Progenitor cell of endocrine pancreas (in vitro differentiated cells): ENCODE results near the gene LTBP1. TPM values are rescaled to one million over a fixed set of nuclear protein-coding genes. Genes with fewer than 3 reads are reported as not detected.

Experiments used
- DNase-seq: peaks from one replicate; pipeline ENCODE4 v3.0.0; 2021; ENCODE audit warnings: low spot score; ENCODE audit not compliant: unreplicated experiment
- H3K27ac Mint-ChIP-seq: 2 replicates; pipeline ENCODE4 v1.8.0; 2021; ENCODE audit warnings: mild to moderate bottlenecking, moderate library complexity, mixed read lengths
- H3K27me3 Mint-ChIP-seq: 2 replicates; pipeline ENCODE4 v1.8.0; 2021; ENCODE audit warnings: mixed read lengths
- H3K36me3 Mint-ChIP-seq: 2 replicates; pipeline ENCODE4 v1.8.0; 2022; ENCODE audit warnings: mixed read lengths; ENCODE audit not compliant: insufficient read depth
- H3K4me1 Mint-ChIP-seq: 2 replicates; pipeline ENCODE4 v1.8.0; 2021; ENCODE audit warnings: low read depth, mixed read lengths
- H3K4me3 Mint-ChIP-seq: 2 replicates; pipeline ENCODE4 v1.8.0; 2021; ENCODE audit warnings: low read depth, mild to moderate bottlenecking, moderate library complexity, mixed read lengths
- H3K9me3 Mint-ChIP-seq: 2 replicates; pipeline ENCODE4 v1.8.0; 2021; ENCODE audit warnings: low read depth, mixed read lengths
- total RNA-seq: library from RNA; stranded (reverse); gene quantifications from 2 replicates; pipeline ENCODE4 v1.2.1, GENCODE V29; 2021
- TF ChIP-seq, protein P1 (sequence below): fragments of 200-600 bp; sonication (generic); IDR thresholded peaks from one replicate; pipeline ENCODE4 v1.5.0; 2021; ENCODE audit warnings: antibody characterized with exemption, mild to moderate bottlenecking; ENCODE audit not compliant: unreplicated experiment

Gene LTBP1
- total RNA-seq, 1 donor from 2014 or later: 63.0 TPM

DNA sequence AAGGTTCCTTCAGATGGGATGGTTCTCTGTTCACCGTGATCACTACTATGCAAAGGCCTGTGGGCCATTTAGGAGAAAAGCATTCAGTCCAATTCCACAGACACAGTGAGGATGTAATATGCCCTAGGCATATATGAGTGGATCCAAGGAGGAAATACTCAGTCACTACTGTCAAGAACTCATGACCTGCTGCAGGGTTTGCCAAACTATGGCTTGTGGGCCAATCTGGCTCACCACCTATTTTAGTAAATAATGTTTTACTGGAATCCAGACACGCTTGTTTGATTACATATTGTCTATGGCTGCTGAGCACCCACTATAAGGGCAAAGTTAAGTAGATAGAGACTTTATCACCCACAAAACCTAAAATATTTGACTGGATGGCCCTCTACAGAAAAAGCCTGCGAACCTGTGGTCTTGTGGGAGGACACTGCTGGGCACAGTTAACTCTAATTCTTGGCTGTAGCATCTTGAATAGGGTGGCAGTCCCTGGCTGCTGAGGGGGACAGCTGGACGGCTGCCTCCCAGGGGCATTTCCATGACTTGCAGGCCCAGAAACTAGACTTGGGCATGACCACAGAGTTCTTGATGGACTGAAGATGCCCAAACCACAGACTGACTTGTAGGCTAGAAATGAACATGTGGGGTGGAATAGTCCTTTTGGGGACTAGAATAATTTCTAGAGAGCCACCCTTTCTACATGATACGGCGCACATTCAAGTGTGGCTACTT, 20.6 kb upstream of the LTBP1 start:
- H3K9me3 Mint-ChIP-seq: no peaks in the 10 kb centered on the region
- no peaks in the 10 kb centered on the region for H3K27me3 Mint-ChIP-seq
- no peak for DNase-seq
- H3K4me3 Mint-ChIP-seq: no peak overlapping the region
- TF ChIP-seq, protein P1, sequence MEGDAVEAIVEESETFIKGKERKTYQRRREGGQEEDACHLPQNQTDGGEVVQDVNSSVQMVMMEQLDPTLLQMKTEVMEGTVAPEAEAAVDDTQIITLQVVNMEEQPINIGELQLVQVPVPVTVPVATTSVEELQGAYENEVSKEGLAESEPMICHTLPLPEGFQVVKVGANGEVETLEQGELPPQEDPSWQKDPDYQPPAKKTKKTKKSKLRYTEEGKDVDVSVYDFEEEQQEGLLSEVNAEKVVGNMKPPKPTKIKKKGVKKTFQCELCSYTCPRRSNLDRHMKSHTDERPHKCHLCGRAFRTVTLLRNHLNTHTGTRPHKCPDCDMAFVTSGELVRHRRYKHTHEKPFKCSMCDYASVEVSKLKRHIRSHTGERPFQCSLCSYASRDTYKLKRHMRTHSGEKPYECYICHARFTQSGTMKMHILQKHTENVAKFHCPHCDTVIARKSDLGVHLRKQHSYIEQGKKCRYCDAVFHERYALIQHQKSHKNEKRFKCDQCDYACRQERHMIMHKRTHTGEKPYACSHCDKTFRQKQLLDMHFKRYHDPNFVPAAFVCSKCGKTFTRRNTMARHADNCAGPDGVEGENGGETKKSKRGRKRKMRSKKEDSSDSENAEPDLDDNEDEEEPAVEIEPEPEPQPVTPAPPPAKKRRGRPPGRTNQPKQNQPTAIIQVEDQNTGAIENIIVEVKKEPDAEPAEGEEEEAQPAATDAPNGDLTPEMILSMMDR: no peak
- H3K4me1 Mint-ChIP-seq: peaks cover 3% of the 10 kb centered on the region
- no peak overlapping the region for H3K27ac Mint-ChIP-seq
- no peaks in the 10 kb centered on the region for H3K36me3 Mint-ChIP-seq

DNA sequence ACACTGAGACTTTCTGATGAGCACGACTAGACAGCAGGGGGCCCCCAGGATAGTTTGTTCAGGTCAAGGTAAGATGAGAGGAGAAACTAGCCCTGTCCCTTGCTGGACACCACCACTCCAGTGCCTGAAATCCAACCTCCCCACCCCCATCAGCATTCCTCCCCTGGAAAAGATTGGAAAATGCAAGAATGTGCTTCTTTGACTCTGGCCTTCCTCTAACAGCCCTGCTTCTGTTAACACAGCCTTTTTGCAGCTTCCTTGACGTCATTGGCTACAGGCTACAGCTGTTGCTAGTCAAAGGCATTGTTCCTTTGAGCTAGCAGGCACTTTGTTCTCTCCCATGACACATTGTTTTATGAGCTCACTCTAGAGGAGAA, 20.1 kb upstream of the LTBP1 start:
- DNase-seq: no peak
- no peak overlapping the region for H3K27ac Mint-ChIP-seq

DNA sequence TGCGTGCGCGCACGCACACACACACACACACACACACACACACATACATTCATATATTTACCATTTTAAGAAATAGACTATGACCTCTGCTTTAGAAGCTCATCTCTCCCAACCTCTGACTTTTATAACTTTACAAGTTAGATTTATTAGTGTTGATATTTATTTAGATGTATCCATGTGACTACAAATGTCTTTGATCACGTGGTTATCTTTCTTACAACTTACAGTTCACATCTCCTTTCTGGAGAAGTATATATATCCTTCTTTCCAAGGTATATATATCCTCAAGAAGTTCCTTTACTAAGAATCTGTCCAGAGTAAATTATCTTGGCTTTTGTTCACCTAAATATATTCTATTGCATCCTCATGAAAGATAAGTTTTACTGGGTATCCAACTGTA, 16.3 kb upstream of the LTBP1 start:
- TF ChIP-seq, protein P1: no peak
- Mint-ChIP-seq H3K4me1 (peaks cover 3% of the 10 kb centered on the region), H3K36me3 (no peaks in the 10 kb centered on the region), H3K27me3 (no peaks in the 10 kb centered on the region), H3K4me3 (no peak overlapping the region), H3K27ac (no peak overlapping the region), H3K9me3 (no peaks in the 10 kb centered on the region)
- no peak for DNase-seq

More for the DNA sequence above, 20.1 kb upstream of the LTBP1 start:
- Mint-ChIP-seq H3K27me3 (no peaks in the 10 kb centered on the region), H3K4me1 (peaks cover 3% of the 10 kb centered on the region), H3K9me3 (no peaks in the 10 kb centered on the region), H3K36me3 (no peaks in the 10 kb centered on the region), H3K4me3 (no peak overlapping the region)
- TF ChIP-seq, protein P1: no peak

DNA sequence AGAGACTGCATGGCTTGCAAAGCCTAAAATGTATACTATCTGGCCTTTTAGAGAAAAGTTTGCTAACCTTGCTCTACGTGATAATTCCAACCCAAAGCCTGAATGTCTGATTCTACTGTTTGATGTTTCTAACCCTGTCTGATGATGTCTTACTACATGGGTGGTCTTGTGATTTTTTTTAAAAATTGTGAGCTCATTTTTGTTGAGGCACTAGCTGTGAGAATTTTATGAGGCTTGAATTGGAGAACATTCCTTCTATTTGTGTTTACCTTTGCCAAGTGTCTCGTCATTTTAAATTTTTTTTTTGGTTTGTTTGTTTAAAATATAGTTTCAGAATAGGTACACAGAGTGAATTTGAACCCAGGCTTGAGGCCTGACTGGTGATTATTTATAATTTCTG, 15.2 kb upstream of the LTBP1 start:
- Mint-ChIP-seq H3K27me3 (no peaks in the 10 kb centered on the region), H3K4me3 (no peak overlapping the region), H3K36me3 (no peaks in the 10 kb centered on the region), H3K4me1 (peaks cover 4% of the 10 kb centered on the region), H3K27ac (no peak overlapping the region), H3K9me3 (no peaks in the 10 kb centered on the region)
- TF ChIP-seq, protein P1: no peak
- DNase-seq: no peak

DNA sequence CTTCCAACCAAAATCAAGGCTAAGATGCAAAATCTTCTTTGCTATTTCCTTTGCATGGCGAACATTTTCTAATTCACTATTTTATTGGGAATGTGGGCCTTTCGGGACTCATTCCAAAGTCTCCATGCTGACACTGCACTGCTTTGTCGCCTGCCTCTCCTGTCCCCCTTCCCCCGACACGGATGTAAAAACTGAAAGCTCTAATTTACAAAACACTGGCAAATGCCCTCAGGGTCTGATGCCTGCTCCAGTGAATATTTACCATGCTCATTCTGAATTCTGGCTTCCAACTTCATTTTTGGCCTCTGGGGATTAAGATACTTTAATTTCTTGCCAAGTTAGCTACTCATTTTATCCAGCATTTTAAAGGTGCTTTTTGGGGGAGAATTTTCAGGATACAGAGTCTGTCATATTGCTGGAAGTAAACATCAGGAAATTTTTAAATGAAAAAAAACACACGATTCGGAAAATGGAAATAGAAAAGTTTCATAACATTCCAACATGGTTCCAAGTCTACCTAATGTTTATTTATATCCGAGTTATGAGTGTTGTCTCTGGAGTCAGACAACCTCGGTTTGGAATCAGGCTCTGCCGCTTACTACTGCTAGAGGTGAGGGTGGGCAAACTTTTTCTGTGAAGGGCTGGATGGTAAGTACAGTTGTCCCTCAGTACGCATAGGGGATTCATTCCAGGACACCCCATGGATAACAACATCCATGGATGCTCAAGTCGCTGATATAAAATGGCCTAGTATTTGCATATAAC, 14.6 kb upstream of the LTBP1 start:
- H3K27ac Mint-ChIP-seq: peak overlapping the region; percentile 8
- DNase-seq: no peak
- no peaks in the 10 kb centered on the region for H3K9me3 Mint-ChIP-seq
- H3K27me3 Mint-ChIP-seq: no peaks in the 10 kb centered on the region
- H3K4me3 Mint-ChIP-seq: no peak overlapping the region
- H3K36me3 Mint-ChIP-seq: no peaks in the 10 kb centered on the region
- H3K4me1 Mint-ChIP-seq: peaks cover 1% of the 10 kb centered on the region
- TF ChIP-seq, protein P1: no peak
